HG02623 (cell line): Measurements from ENCODE around the gene POLE.
A peak's percentile ranks its signal among the peaks of the same experiment; 100 is the strongest.

Experiments
- ATAC-seq: cut with Tn5 transposase; IDR thresholded peaks from one replicate; pipeline ENCODE4 v1.9.1; 2021; ENCODE audit warnings: moderate library complexity; ENCODE audit not compliant: unreplicated experiment

The POLE gene, protein sequence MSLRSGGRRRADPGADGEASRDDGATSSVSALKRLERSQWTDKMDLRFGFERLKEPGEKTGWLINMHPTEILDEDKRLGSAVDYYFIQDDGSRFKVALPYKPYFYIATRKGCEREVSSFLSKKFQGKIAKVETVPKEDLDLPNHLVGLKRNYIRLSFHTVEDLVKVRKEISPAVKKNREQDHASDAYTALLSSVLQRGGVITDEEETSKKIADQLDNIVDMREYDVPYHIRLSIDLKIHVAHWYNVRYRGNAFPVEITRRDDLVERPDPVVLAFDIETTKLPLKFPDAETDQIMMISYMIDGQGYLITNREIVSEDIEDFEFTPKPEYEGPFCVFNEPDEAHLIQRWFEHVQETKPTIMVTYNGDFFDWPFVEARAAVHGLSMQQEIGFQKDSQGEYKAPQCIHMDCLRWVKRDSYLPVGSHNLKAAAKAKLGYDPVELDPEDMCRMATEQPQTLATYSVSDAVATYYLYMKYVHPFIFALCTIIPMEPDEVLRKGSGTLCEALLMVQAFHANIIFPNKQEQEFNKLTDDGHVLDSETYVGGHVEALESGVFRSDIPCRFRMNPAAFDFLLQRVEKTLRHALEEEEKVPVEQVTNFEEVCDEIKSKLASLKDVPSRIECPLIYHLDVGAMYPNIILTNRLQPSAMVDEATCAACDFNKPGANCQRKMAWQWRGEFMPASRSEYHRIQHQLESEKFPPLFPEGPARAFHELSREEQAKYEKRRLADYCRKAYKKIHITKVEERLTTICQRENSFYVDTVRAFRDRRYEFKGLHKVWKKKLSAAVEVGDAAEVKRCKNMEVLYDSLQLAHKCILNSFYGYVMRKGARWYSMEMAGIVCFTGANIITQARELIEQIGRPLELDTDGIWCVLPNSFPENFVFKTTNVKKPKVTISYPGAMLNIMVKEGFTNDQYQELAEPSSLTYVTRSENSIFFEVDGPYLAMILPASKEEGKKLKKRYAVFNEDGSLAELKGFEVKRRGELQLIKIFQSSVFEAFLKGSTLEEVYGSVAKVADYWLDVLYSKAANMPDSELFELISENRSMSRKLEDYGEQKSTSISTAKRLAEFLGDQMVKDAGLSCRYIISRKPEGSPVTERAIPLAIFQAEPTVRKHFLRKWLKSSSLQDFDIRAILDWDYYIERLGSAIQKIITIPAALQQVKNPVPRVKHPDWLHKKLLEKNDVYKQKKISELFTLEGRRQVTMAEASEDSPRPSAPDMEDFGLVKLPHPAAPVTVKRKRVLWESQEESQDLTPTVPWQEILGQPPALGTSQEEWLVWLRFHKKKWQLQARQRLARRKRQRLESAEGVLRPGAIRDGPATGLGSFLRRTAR (N-terminal part only)

DNA sequence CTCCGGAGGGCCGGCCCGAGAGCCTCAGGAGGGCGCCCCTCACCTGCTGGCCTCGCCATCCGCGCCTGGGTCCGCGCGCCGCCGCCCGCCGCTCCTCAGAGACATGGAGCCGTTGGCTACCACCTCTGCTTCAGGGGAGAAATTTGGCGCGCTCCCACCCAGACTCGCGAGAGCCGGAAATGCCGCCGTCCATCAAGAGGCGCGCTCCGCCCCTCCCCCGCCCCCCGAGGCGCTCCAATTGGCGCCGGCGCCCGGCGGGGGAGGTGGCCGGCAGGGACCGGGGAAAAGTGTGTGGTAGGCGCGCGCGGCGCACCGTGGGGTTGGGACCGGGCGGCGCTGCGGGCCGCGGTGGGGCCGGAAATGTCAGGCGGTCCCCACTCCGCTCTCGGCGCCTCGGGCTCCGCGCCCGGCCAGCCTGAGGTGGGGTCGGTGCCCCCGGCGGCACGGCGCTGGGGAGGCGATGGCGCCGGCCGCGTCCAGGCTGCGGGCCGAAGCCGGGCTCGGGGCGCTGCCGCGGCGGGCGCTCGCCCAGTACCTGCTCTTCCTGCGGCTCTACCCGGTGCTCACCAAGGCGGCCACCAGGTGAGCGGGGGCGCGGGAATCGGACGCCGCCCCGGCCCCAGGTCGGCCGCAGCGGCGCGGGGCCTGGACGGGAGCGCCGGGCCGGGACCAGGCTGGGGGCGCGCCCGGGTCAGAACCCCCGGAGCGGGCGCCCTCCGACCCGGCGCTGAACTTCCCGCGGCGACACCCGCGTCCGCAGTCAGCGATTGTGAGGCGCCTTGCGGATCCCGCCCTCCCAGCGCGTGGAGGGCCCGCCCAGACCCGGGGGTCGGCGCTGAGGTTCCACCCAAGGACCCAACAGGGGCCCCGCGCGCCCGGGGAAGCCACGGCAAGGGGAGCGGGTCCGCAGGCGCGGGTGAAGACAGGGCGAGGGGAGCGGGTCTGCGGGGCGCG, at the start of gene POLE, which contains the start of gene PXMP2:
Gene POLE (minus strand): TSS at position 132 of the 954 bp plus-strand sequence. CDS start 27 bp downstream, at position 105.
Gene PXMP2 (plus strand): TSS at position 377 of the 954 bp plus-strand sequence. CDS start 84 bp downstream, at position 461.
- peak; percentile 88 for ATAC-seq

GRCh38 chr12:132736913-132737312, 49.8 kb upstream of the POLE start:
- ATAC-seq: no peak

DNA sequence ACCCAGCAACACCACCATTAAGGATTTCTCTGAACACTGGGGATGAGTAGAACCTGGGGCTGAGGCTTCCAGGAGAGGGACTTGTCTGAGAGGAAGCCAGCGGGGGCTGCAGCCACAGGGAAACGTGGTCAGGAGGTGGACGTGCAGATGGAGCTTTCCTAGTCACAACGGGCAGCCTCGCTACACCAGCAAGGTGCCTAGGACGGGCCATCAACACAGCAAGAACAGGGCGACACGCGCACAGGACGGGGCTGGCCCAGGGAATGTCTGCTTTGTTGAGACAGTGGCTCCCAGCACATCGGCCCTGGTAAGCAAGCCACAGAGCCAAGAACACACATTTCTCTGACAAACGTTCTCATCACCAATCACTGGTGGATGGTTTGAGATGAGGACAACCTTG, 49.2 kb upstream of the POLE start:
- no peak for ATAC-seq

- no peak for ATAC-seq
These were observed 48.4 kb upstream of the POLE start for GRCh38 chr12:132735496-132735895.

DNA sequence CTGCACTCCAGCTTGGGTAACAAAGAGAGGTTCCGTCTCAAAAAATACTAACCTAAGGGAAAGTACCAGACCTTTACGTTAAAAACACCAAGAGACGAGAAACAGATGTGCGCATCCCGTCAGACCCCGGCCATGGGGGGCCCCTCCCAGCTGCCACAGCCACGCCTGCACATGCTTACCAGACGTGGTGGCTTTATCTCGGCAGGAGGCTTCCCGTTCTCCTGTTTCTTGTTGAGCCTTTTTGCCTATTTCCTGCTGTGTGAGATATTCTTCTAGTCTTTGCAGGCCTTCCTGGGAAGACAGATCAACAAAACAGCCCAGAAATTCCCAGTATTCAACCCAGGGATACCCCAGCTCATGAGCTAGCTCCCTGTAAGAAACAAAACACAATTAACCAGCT, 47.1 kb upstream of the POLE start:
- no peak for ATAC-seq

- no peak for ATAC-seq
These were observed 44.4 kb upstream of the POLE start for GRCh38 chr12:132731574-132731973.

GRCh38 chr12:132730353-132730752, 43.2 kb upstream of the POLE start:
- no peak for ATAC-seq

DNA sequence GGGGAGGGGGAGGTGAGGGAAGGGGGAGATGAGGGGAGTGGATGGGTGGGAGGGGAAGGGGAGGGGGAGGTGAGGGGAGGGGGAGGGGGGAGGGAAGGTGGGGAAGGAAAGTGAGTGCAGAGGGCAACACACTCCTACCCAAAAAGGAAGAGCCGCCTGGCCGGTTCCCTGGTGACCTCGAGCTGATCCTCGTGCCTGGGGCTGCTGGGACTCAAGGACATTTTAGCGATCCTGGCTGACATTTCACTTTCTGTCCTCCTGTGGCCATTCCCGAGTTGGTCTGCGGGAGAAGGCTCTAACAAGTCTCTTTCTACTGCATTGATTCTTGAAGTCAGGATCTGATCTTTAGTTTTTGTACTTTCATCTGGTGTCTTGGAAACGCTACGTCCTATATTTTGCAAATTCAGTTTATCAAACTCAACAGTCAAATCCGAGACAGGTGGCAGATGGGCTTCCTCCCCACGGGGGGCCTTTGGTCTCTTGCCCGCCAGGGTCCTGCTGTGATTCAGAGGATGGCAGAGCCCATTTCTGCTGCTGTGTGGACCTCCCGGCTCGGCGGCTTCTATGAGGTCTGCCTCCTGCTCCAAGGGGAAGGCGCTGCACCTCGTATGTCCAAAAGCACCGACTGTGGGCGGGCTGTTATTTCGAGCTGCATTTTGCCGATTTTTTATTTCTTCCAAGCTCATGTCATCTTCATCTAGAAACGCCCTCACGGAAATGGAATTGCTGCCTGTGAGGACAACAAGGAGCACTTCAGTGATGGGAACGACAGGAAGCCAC, 42.6 kb upstream of the POLE start:
- no peak for ATAC-seq

GRCh38 chr12:132728502-132728901, 41.4 kb upstream of the POLE start:
- ATAC-seq: no peak

GRCh38 chr12:132727091-132727794, 40.1 kb upstream of the POLE start:
- ATAC-seq: no peak

- no peak for ATAC-seq
These were observed 39.2 kb upstream of the POLE start for GRCh38 chr12:132726386-132726785.

- no peak for ATAC-seq
These were observed 37.5 kb upstream of the POLE start for GRCh38 chr12:132724506-132725241.

- ATAC-seq: no peak
These were observed 36.6 kb upstream of the POLE start for GRCh38 chr12:132723764-132724140.

- no peak for ATAC-seq
These were observed 36.0 kb upstream of the POLE start for GRCh38 chr12:132723015-132723763.

DNA sequence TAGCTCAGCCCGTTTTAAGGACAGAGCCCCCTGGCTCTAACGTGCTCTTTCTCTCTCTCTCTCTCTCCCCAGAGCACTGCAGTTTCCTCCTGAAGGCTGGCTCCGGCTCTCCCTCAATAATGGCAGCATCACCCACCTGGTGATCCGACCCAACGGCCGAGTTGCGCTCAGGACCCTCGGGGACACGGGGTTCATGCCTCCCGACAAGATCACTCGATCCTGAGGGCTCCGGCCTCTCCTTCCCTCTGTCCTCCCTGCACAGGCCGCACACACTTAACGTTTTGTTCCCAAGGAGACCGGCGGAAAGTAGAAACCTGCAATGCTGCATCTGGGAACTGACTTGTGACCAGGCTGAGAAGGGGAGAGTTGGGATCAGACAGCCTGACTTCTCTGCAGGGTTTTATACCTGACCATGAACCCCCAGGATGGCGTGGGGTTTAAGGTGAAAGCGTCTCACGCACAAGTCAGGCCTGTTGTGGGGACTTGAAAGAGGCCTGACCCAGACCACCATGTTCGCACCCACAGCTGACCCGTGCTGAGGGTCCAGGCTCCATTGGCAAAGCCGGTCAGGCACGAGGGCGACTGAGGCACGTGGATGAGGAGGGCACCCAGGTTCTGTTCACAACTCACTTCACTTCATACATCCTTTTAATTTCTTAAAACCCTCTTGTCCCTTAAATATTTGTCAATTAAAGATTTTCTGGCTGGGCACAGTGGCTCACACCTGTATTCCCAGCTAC, 33.6 kb upstream of the POLE start:
- no peak for ATAC-seq

- ATAC-seq: no peak
These were observed 32.8 kb upstream of the POLE start for GRCh38 chr12:132719954-132720324.
